Fibroblast of villous mesenchyme (primary cell): ENCODE results near the gene SUFU. TPM values are rescaled to one million over a fixed set of nuclear protein-coding genes. Genes with fewer than 3 reads are reported as not detected.

Experiments used
- DNase-seq: peaks from one replicate; pipeline ENCODE4 v3.0.0-alpha.2; 2010; ENCODE audit warnings: low read depth
- H3K4me3 ChIP-seq: 2 replicates; pipeline ENCODE4 v1.5.1; 2011; ENCODE audit warnings: low read depth, mild to moderate bottlenecking, low read length
- total RNA-seq: library from RNA; depleted of rRNA; stranded (reverse); fragments of >200 nt; gene quantifications from 2 replicates; pipeline ENCODE4 v1.2.3, GENCODE V29; 2012
- TF ChIP-seq, protein P1 (sequence below): IDR thresholded peaks from 2 replicates; pipeline ENCODE4 v1.5.1; 2012; ENCODE audit warnings: low read depth, mild to moderate bottlenecking, low read length; ENCODE audit not compliant: insufficient read depth

SUFU gene
- total RNA-seq, 1 donor = 3.9 TPM

DNA sequence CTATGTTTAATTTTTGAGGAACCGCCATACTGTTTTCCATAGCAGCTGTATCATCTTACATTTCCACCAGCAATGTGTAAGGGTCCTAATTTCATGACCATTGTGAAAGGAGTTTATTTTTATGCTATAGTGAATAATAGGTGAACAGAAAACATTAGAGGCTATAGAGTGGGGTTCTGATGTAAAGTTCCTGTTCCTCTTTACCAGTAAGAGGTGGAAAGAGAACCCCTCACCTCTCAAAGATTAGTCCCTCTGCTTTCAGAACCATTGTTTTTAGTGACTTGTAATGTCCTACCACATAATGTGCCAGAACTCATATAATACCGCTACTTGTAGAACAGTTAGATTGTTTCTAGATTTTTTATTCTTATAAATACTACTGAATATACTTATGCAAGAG, 34.2 kb downstream of the SUFU start:
- DNase-seq = no peak
- TF ChIP-seq, protein P1, sequence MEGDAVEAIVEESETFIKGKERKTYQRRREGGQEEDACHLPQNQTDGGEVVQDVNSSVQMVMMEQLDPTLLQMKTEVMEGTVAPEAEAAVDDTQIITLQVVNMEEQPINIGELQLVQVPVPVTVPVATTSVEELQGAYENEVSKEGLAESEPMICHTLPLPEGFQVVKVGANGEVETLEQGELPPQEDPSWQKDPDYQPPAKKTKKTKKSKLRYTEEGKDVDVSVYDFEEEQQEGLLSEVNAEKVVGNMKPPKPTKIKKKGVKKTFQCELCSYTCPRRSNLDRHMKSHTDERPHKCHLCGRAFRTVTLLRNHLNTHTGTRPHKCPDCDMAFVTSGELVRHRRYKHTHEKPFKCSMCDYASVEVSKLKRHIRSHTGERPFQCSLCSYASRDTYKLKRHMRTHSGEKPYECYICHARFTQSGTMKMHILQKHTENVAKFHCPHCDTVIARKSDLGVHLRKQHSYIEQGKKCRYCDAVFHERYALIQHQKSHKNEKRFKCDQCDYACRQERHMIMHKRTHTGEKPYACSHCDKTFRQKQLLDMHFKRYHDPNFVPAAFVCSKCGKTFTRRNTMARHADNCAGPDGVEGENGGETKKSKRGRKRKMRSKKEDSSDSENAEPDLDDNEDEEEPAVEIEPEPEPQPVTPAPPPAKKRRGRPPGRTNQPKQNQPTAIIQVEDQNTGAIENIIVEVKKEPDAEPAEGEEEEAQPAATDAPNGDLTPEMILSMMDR = no peak
- no peak overlapping the region for H3K4me3 ChIP-seq

- no peak for DNase-seq
- TF ChIP-seq, protein P1 = no peak
- no peak overlapping the region for H3K4me3 ChIP-seq
These were observed 35.0 kb downstream of the SUFU start for GRCh38 chr10:102538811-102539210.

- H3K4me3 ChIP-seq = no peak overlapping the region
- TF ChIP-seq, protein P1 = peak; percentile 47
- no peak for DNase-seq
These were observed 36.3 kb downstream of the SUFU start for GRCh38 chr10:102540023-102540422.

DNA sequence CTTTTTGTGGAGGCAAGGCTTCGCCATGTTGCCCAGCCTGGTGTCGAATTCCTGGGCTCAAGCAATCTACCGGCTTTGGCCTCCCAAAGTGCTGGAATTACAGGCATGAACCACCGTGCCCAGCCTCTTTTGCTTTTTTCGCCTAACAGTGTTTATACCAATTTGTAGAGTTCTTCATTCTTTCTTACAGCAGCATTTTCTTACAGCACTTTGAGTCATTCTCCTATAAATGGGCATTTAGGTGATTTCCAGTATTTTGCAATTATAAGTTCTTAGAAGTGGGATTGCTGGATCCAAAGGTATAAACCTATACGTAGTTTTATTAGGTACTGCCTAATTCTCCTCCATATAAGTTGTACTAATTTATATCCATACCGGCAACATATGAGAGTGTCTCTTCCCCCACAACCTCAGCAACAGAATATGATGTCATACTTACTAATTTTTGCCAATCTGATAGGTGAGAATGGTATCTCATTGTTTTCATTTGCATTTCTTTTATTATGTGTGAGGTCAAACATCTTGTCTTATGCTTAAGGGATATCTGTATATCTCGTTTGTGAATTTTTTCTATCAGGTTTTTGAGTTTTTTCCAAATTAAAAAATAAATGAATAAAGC, 39.1 kb downstream of the SUFU start:
- DNase-seq = peak; percentile 33
- TF ChIP-seq, protein P1 = no peak
- H3K4me3 ChIP-seq = no peak overlapping the region

GRCh38 chr10:102545265-102545871, 41.6 kb downstream of the SUFU start:
- no peak overlapping the region for H3K4me3 ChIP-seq
- TF ChIP-seq, protein P1 = no peak
- no peak for DNase-seq

DNA sequence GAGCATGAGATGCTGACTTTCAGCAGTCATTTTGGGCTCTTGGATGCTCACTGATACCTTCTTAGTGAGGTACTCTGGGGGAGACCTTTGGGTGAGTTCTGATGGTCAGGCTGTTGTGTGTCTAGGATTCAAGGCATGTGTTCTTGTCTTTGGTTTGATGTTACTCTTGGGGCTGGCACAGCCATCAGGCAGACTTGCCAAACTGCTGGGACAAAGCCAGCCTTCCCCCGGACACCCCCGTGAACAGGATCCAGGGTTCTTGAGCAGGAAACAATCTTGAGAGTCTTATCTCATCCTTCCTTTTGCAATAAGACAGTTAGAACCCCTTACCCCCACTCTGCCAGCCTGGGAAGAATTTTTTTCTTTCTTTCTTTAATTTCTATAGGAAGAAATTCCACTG, 42.2 kb downstream of the SUFU start:
- no peak for DNase-seq
- TF ChIP-seq, protein P1 = no peak
- no peak overlapping the region for H3K4me3 ChIP-seq
